OCI-LY3 (cell line): ENCODE results near the gene FNDC4.
"Not testable (repeated sequence)": the region's sequence is repeated elsewhere in the genome, so short reads cannot be mapped to it uniquely, and the experiment has no call there.

Source experiments
- H2AFZ ChIP-seq: fragments of 200-600, 300-600 bp; shearing (Covaris generic); 2 replicates; pipeline ENCODE4 v1.6.0; 2014; ENCODE audit warnings: antibody characterized with exemption, low read depth, low read length
- H3K27ac ChIP-seq: fragments of 200-600, 300-600 bp; sonication (generic); 2 replicates; pipeline ENCODE4 v1.5.1; 2014; ENCODE audit warnings: mild to moderate bottlenecking, low read length, moderate library complexity, mixed read lengths
- H3K27me3 ChIP-seq: fragments of 200-600, 300-600 bp; sonication (generic); 2 replicates; pipeline ENCODE4 v1.6.1; 2014; ENCODE audit warnings: low read depth, low read length, mixed read lengths
- H3K36me3 ChIP-seq: fragments of 200-600, 300-600 bp; sonication (generic); replicated peaks from 2 replicates; pipeline ENCODE3; 2014; ENCODE audit warnings: low read depth, low read length, mixed read lengths
- H3K4me1 ChIP-seq: fragments of 300-600, 200-600 bp; sonication (generic); 2 replicates; pipeline ENCODE4 v1.6.1; 2014; ENCODE audit warnings: low read length, mixed read lengths
- H3K4me2 ChIP-seq: fragments of 200-600, 300-600 bp; sonication (generic); 2 replicates; pipeline ENCODE4 v1.6.1; 2014; ENCODE audit warnings: low read length, mixed read lengths
- H3K4me3 ChIP-seq: fragments of 300-600, 200-600 bp; sonication (generic); 2 replicates; pipeline ENCODE4 v1.5.1; 2014; ENCODE audit warnings: antibody characterized with exemption, mild to moderate bottlenecking, low read length, moderate library complexity
- H3K79me2 ChIP-seq: fragments of 300-600, 200-600 bp; shearing (Covaris generic); 2 replicates; pipeline ENCODE4 v1.6.1; 2014; ENCODE audit warnings: mild to moderate bottlenecking, low read length, mixed read lengths
- H3K9ac ChIP-seq: fragments of 300-600, 200-600 bp; shearing (Covaris generic); 2 replicates; pipeline ENCODE4 v1.6.0; 2014; ENCODE audit warnings: mild to moderate bottlenecking, low read length, moderate library complexity
- H3K9me3 ChIP-seq: fragments of 200-600, 300-600 bp; shearing (Covaris generic); 2 replicates; pipeline ENCODE4 v1.6.1; 2014; ENCODE audit warnings: low read length, mixed read lengths; ENCODE audit not compliant: insufficient read depth
- H4K20me1 ChIP-seq: fragments of 200-600, 300-600 bp; sonication (generic); 2 replicates; pipeline ENCODE4 v1.6.1; 2016; ENCODE audit warnings: low read length, mixed read lengths; ENCODE audit not compliant: insufficient read depth
- EZH2phosphoT487 ChIP-seq: fragments of 200-600 bp; shearing (Covaris generic); IDR thresholded peaks from 2 replicates; pipeline ENCODE4 v1.6.1; 2018; ENCODE audit warnings: antibody characterized with exemption, mixed run types, low read depth
- TF ChIP-seq, protein P1 (sequence below): fragments of 200-600, 300-600 bp; sonication (generic); IDR thresholded peaks from 2 replicates; pipeline ENCODE4 v1.5.1; 2014; ENCODE audit warnings: antibody characterized with exemption, low read length, low read depth

The FNDC4 gene, protein sequence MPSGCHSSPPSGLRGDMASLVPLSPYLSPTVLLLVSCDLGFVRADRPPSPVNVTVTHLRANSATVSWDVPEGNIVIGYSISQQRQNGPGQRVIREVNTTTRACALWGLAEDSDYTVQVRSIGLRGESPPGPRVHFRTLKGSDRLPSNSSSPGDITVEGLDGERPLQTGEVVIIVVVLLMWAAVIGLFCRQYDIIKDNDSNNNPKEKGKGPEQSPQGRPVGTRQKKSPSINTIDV

DNA sequence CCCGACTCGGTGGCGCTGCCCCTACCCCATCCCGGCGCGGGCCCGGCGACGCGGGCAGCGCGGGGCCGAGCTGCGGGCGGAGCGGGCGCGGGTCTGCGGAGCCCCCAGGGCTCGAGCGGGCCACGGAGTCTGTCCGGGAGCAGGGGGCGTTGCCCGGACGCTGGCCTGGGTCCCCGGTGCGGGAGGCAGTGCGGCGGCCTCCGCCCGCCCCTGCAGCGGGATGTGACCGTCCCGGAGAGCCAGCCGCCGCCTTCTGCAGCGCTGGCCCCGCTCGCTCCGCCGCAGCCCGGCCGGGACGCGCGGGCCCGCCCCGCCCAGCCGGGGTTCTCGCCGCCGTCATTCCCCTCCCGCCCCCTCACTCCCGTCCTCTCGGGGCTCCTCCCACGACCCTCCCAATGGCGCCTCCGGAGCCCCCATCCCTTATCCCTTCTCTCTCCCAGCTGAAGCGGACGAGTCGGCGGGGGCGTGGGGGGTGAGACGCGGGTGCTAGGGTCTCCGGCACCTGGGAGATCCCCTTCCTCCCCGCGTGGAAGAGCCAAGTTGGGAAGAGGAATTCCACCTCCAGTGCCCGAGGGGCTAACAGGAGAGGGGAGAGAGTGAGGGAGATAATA, at the start of gene FNDC4:
TSS of gene FNDC4 (minus strand) at position 257 of the 611 bp plus-strand sequence. CDS start 521 bp downstream, outside the sequence.
- H3K4me1 ChIP-seq: peaks cover 3% of the 10 kb centered on the region; the same call in 1 of the 2 replicates
- H3K27ac ChIP-seq: no peak within 1 kb of the TSS
- no peak within 1 kb of the TSS for H3K4me2 ChIP-seq
- no peak within 1 kb of the TSS for H3K4me3 ChIP-seq
- no peaks in the 10 kb centered on the region for H3K36me3 ChIP-seq
- 0 out of 2 replicates have a peak, but pooled peaks cover 4% of the 10 kb centered on the region for H3K27me3 ChIP-seq
- H3K9ac ChIP-seq: no peak within 1 kb of the TSS
- no peak within 1 kb of the TSS for H2AFZ ChIP-seq
- H3K79me2 ChIP-seq: no peaks in the 10 kb centered on the region
- no peaks in the 10 kb centered on the region for H3K9me3 ChIP-seq
- no peak for TF ChIP-seq EZH2phosphoT487
- TF ChIP-seq, protein P1, sequence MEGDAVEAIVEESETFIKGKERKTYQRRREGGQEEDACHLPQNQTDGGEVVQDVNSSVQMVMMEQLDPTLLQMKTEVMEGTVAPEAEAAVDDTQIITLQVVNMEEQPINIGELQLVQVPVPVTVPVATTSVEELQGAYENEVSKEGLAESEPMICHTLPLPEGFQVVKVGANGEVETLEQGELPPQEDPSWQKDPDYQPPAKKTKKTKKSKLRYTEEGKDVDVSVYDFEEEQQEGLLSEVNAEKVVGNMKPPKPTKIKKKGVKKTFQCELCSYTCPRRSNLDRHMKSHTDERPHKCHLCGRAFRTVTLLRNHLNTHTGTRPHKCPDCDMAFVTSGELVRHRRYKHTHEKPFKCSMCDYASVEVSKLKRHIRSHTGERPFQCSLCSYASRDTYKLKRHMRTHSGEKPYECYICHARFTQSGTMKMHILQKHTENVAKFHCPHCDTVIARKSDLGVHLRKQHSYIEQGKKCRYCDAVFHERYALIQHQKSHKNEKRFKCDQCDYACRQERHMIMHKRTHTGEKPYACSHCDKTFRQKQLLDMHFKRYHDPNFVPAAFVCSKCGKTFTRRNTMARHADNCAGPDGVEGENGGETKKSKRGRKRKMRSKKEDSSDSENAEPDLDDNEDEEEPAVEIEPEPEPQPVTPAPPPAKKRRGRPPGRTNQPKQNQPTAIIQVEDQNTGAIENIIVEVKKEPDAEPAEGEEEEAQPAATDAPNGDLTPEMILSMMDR: no peak
- H4K20me1 ChIP-seq: no peaks in the 10 kb centered on the region

DNA sequence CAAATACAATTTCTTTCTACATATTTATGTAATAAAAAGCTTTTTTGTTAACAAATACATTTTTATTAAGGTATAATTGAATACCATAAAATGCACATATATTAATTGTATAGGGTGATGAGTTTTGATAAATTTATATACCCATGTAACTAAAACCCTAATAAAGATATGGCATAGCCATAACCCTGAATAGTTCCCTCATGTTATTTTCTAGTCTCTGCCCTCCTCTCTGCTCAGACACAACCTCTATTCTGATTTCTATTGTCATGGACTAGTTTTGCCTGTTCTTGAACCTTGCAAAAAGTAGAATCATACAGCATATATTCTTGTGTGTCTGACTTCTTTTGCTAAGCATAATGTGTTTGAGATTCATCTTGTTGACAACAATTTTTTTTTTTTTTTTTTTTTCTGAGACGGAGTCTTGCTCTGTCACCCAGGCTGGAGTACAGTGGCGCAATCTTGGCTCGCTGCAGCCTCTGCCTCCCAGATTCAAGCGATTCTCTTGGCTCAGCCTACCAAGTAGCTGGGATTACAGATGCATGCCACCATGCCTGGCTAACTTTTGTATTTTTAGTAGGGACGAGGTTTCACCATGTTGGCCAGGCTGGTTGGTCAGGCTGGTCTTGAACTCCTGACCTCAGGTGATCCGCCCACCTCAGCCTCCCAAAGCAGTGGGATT, 49.3 kb upstream of the FNDC4 start:
- Histone ChIP-seq H3K4me2 (no peak overlapping the region), H3K4me1 (no peaks in the 10 kb centered on the region), H3K9ac (no peak overlapping the region), H3K36me3 (no peaks in the 10 kb centered on the region), H3K9me3 (no peaks in the 10 kb centered on the region), H2AFZ (no peak overlapping the region), H3K4me3 (no peak overlapping the region), H3K79me2 (no peaks in the 10 kb centered on the region), H3K27me3 (no peaks in the 10 kb centered on the region), H4K20me1 (no peaks in the 10 kb centered on the region), H3K27ac (no peak overlapping the region)
- no peak for TF ChIP-seq EZH2phosphoT487
- TF ChIP-seq, protein P1: no peak

DNA sequence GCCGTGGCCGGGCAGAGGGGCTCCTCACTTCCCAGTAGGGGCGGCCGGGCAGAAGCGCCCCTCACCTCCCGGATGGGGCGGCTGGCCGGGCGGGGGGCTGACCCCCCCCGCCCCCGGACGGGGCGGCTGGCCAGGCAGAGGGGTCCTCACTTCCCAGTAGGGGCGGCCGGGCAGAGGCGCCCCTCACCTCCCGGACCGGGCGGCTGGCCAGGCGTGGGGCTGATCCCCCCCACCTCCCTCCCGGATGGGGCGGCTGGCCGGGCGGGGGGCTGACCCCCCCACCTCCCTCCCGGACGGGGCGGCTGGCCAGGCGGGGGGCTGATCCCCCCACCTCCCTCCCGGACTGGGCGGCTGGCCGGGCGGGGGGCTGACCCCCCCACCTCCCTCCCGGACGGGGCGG, 44.6 kb upstream of the FNDC4 start:
- not testable (repeated sequence) for H3K36me3 ChIP-seq, H3K27ac ChIP-seq, H3K4me1 ChIP-seq, H3K79me2 ChIP-seq, H2AFZ ChIP-seq, H3K9me3 ChIP-seq, H3K9ac ChIP-seq, H3K4me3 ChIP-seq, H3K4me2 ChIP-seq, H4K20me1 ChIP-seq
- H3K27me3 ChIP-seq: 0 out of 2 replicates have a peak, but pooled peaks cover 12% of the 10 kb centered on the region

DNA sequence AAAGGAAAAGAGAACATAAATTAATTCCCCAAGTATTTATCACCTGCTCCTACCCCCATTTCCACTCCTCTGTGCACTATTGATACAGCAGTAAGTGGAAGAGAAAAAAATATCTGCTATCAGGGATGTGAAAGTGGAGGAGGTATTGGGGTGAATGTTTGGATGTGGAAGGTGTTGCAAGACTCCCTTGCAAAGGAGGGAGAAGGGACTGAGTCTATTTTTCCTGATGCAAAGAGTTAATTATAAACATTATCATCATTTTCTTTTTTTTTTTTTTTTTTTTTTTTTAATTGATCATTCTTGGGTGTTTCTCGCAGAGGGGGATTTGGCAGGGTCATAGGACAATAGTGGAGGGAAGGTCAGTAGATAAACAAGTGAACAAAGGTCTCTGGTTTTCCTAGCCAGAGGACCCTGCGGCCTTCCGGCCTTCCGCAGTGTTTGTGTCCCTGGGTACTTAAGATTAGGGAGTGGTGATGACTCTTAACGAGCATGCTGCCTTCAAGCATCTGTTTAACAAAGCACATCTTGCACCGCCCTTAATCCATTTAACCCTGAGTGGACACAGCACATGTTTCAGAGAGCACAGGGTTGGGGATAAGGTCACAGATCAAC, 43.9 kb upstream of the FNDC4 start:
- H3K4me2 ChIP-seq, H3K9ac ChIP-seq, H3K27ac ChIP-seq, H3K4me1 ChIP-seq, H3K79me2 ChIP-seq, H4K20me1 ChIP-seq, H3K9me3 ChIP-seq, H3K36me3 ChIP-seq, H3K4me3 ChIP-seq, H2AFZ ChIP-seq: not testable (repeated sequence)
- H3K27me3 ChIP-seq: 0 out of 2 replicates have a peak, but pooled peaks cover 17% of the 10 kb centered on the region
